CD4-positive, alpha-beta T cell treated with Interferon gamma for 1 hour (primary cell): ENCODE measurements around the gene ATP2B2.
"Not testable (repeated sequence)": the region's sequence is repeated elsewhere in the genome, so short reads cannot be mapped to it uniquely, and the experiment has no call there.

ENCODE experiments used
- DNase-seq: peaks from one replicate; pipeline ENCODE4 v3.0.0-alpha.2; 2020

ATP2B2 gene

GRCh38 chr3:10397879-10398278 is 107.5 kb downstream of the ATP2B2 start:
- DNase-seq: no peak

DNA sequence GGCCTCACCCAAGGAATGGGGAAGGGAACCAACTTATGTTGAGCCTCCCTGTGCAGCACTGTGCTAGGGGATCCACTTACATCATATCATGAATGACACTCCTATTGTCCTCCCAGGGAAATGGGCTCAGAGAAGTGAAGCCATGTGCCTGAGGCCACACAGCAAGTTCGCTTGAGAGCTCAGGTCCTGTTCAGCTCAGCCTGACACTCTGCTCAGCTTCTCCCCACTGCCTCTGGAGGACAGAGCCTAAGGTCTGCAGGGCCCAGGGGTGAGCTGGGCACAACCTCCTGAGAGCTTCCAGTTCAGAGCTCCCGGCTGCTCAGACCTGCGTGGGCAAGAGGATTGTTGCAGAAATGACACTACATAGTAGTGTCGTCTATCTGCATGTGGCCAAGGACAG is 108.5 kb downstream of the ATP2B2 start:
- DNase-seq: no peak

GRCh38 chr3:10396083-10396482 is 109.3 kb downstream of the ATP2B2 start:
- no peak for DNase-seq

GRCh38 chr3:10395671-10396070 is 109.7 kb downstream of the ATP2B2 start:
- DNase-seq: peak; percentile 30

DNA sequence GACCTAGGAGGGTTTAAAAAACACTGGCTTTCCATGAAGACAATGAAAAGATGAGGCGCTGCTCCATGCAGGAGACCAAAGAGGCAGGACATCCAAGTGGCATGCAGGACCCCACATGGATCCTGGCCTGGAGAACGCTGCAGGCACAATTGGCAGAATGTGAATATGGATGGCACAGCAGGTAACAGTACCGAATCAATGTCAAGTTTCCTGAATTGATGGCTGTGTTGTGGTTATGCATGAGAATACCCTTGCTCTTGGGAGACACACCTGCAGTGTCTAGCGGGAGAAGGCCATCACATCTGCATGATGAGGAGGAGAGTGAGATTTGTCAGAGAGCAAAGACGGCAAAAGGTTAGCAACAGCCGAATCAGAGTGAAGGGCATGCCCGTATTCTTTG is 110.2 kb downstream of the ATP2B2 start:
- no peak for DNase-seq

GRCh38 chr3:10394491-10395025 is 110.8 kb downstream of the ATP2B2 start:
- no peak for DNase-seq

DNA sequence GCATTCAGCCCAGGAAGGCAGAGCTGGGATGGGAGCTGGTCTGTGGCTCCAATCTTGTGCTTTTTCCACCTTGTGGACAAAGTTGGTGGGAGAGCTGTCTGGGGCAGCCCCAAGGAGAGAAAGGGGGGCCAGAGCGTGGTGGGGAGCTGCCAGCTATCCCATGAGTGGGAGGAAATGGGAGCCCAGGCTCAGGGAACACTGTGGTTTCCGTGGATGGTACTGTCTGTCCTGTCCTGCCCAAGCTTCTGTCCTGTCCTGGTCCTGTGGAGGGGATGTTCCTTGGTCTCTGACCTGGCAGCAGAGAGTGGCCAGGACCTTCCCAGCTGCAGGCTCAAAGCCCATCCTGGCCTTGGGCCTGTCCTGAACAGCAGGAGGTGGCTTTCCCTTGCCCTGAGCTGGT is 111.9 kb downstream of the ATP2B2 start:
- no peak for DNase-seq

GRCh38 chr3:10392906-10393461 is 112.4 kb downstream of the ATP2B2 start:
- DNase-seq: no peak

DNA sequence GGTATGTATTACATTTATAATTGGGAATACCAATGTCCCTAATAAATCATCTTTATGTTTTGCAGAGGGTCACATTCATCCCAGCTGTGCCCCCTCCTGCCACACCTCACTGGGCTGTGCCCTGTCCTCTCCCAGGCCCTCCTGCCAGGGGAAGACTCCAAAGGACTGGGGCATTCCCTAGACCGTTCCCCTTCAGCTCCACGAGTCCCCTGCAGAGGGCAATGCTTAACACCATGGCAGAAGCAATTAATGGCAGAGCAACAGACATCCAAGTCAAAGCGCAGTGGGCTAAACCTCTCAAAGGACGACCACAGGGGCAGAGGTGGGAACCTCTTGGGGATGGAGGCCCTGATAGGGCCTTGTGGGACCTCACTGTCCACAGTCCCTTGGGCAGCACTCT is 113.1 kb downstream of the ATP2B2 start:
- no peak for DNase-seq

DNA sequence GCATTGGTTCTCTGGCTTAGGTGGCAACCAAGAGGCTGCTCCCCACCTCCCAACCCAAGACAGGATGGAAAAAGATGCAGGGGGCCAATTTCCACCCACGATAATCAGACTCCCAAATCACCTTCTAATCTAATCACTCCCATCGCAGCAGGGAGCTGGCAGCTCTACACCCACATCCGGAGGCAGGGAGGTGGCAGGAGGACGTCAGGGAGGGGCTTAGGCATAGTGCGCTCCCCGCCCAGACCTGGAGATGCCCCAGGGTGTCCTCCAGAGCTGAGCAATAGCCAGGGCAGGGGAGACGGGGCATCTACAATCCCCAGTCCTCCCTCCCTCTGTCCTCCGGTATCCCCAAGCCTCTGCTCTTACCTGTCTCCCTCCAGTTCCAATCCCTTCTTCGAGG is 114.0 kb downstream of the ATP2B2 start:
- DNase-seq: no peak

- DNase-seq: no peak
These were observed 114.6 kb downstream of the ATP2B2 start for GRCh38 chr3:10390641-10391373.

GRCh38 chr3:10389995-10390394 is 115.4 kb downstream of the ATP2B2 start:
- DNase-seq: peak; percentile 35

DNA sequence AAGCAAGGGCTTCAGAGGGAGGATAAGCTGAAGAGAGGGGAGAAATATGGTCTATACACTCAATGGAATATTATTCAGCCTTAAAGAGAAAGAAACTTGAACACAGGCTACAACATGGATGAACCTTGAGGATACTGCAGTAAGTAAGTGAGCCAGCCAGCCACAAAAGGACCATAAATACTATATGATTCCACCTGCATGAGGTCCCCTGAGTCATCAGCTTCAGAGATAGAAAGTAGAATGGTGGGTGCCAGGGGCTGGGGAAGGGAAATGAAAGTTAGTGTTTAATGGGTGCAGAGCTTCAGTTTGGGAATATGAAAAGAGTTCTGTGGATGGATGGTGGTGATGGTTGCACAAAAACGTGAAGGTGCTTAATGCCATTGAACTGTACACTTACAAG is 116.0 kb downstream of the ATP2B2 start:
- DNase-seq: no peak

GRCh38 chr3:10387881-10388609 is 117.3 kb downstream of the ATP2B2 start:
- DNase-seq: no peak

- no peak for DNase-seq
These were observed 119.3 kb downstream of the ATP2B2 start for GRCh38 chr3:10386121-10386520.

DNA sequence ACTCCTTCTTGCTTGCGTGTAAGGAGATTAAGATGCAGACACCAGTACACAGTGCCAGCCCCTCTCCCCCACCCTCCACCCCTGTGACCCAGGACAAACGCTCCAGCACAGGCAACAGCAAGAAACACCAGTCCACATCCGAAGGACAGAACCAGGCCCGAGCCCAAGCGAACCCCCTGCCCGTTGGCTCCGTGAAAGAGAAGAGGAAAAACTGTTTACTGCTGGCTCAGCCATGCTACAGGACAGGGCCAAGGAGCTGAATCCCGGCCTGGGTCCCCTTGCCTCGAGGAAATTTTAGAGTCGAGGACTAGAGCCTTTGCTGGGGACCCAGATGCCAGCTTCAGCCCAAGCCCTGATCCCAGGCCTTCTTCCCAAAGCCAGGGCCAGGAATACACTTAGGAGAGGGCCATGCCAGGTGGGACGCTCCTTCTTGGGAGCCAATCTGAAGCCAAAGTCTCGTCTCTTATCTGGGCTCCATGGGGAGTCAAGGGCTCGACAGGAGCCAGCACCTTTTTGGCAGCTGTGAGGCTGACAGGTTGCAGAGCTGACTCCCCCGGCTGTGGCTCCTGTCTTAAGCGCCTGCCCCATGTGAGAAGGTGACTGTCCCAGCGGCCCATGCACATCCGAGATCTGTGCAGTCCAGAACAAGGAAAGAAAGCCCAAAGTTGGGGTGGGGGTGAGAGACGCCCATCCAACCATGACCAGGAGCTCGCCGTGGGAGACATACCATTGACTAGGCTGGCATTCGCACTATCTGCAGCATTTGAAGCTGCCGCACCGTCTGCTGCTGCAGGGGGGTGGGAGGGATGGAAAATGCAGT is 120.6 kb downstream of the ATP2B2 start:
- no peak for DNase-seq

DNA sequence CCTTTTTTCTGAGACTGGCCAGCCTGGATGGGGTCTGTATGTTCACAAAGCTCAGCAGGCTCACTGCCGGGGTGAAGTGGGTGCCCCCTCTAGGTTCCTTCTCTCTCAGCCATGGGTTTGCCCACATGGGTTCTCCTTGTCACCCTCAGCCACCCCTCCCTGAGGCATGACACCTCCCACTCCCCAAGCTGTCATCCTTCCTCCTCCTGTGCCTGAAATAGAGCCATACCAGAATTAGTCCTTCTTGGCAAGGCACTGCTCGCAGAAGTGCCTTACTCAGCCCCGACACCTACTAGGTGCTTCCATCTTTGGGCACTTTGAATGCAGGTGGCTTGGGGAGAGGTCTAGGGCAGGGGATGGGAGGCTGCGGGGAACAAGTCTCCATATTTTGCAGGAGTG is 121.5 kb downstream of the ATP2B2 start:
- DNase-seq: no peak

DNA sequence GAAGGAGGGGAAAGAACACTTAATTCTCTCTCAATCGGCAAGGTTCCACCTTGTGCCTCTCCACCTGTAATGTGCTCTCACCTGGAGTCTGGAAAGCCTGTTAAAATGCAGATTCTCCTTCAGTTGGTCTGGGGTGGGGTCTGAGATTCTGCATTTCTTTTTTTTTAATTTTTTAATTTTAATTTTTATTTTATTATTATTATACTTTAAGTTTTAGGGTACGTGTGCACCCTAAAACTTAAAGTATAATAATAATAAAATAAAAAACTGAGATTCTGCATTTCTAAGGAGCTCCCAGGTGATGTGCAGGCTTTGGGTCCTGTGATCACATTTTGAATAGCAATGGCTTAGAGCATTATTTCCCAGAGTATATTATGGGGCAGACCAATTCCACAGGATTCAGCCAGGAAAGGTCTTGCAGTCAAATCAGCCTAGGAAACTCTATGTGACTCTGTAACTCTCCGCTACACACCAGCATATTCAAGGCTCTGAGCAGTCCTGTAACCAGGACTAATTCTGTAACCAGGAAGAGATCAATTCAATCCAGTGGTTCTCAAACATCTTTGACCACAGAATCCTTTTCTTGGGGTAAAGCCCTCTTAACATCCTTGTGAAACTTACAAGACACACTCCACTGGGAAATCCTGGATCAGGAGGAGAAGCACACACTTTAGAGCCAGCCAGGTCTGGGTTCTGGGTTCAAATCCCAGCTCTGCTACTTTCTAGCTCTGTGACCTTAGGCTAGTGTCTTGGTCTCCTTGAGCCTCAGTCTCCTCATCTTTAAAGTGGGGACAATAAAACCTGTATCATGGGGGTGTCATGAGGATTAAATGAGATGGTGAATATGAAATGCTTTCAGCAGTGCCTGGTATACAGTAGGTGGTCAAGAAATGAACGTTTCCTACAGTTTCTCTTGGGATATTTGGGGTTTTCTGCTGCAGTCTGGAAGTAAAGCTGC is 122.2 kb downstream of the ATP2B2 start:
- DNase-seq: no peak

DNA sequence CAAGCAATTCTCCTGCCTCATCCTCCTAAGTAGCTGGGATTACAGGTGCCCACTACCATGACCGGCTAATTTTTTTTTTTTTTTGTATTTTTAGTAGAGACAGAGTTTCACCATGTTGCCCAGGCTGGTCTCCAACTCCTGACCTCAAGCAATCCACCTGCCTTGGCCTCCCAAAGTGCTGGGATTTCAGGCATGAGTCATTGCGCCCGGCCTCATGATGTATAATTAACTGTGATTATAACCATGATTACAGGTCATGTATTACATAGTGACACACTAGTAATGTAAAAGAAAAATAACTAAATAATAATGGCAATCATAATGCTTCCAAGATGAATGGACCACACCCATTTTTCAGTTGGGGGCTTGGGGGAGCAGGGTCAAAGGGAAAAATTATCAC is 122.9 kb downstream of the ATP2B2 start:
- DNase-seq: not testable (repeated sequence)

GRCh38 chr3:10381336-10381735 is 124.0 kb downstream of the ATP2B2 start:
- DNase-seq: no peak

GRCh38 chr3:10380906-10381305 is 124.5 kb downstream of the ATP2B2 start:
- no peak for DNase-seq

GRCh38 chr3:10379961-10380360 is 125.4 kb downstream of the ATP2B2 start:
- no peak for DNase-seq
